Adrenal gland (tissue), 5 donors: ENCODE measurements around the gene GPR152.

ENCODE experiments used
- POLR2A ChIP-seq, 2 donors: fragments of 450-650 bp; IDR thresholded peaks; one replicate each; pipeline ENCODE4 v1.6.1; 2017; ENCODE audit warnings: antibody characterized with exemption in 2 of 2, mild to moderate bottlenecking in 2 of 2, moderate library complexity in 1 of 2
- TF ChIP-seq, protein P1 (sequence below), 6 experiments: fragments of 450-650 bp in 4 of 6; fragments of 200-600 bp in 2 of 6; sonication (generic) in 1 of 6; IDR thresholded peaks; 1 replicate in 5 of 6; 2 replicates in 1 of 6; pipeline versions ENCODE4 v1.5.1 to v1.8.0; 2016 to 2021; ENCODE audit warnings: antibody characterized with exemption in 6 of 6, mild to moderate bottlenecking in 2 of 6, moderate library complexity in 1 of 6
- donor health status: DM: no; HTN: no; CAD: no.

DNA sequence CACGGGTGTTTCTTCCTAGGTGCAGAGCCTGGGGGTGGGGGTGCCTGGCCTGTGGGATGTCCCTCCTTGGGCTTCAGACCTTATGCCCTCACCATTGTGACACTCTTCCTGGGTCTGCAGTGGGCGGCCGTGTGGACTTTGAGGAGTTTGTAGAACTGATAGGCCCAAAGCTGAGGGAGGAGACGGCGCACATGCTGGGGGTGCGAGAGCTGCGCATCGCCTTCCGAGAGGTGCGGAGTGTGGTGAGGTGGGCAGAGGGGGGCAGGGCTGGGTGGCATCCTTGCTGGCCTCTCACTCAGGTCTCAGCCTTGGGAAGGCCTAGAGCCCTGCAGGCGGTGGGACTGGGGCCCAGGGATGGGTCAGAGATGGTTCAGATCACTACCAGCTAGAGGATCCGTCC is 4.9 kb upstream of the GPR152 start:
- TF ChIP-seq, protein P1, sequence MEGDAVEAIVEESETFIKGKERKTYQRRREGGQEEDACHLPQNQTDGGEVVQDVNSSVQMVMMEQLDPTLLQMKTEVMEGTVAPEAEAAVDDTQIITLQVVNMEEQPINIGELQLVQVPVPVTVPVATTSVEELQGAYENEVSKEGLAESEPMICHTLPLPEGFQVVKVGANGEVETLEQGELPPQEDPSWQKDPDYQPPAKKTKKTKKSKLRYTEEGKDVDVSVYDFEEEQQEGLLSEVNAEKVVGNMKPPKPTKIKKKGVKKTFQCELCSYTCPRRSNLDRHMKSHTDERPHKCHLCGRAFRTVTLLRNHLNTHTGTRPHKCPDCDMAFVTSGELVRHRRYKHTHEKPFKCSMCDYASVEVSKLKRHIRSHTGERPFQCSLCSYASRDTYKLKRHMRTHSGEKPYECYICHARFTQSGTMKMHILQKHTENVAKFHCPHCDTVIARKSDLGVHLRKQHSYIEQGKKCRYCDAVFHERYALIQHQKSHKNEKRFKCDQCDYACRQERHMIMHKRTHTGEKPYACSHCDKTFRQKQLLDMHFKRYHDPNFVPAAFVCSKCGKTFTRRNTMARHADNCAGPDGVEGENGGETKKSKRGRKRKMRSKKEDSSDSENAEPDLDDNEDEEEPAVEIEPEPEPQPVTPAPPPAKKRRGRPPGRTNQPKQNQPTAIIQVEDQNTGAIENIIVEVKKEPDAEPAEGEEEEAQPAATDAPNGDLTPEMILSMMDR (IDR thresholded peaks at IDR 0.05) = no peak
- no peak for TF ChIP-seq POLR2A (IDR thresholded peaks at IDR 0.05)
